Activated CD4-positive, alpha-beta memory T cell treated with anti-CD3 and anti-CD28 coated beads for 36 hours (primary cell): ENCODE measurements around the gene NOS2. TPM values are rescaled to one million over a fixed set of nuclear protein-coding genes. Genes with fewer than 3 reads are reported as not detected.

ENCODE experiments used
- CTCF ChIA-PET: fragments of 350-600 bp; sonication (Branson Sonifier 250); formaldehyde crosslinking; loops from one replicate; lab custom pipeline; 2021; ENCODE audit warnings: antibody characterized with exemption, inconsistent platforms; lab: Charles Lee
- POLR2A ChIA-PET: fragments of 350-600 bp; sonication (Branson Sonifier 250); formaldehyde crosslinking; loops from one replicate; lab custom pipeline; 2021; ENCODE audit warnings: antibody characterized with exemption; lab: Charles Lee
- DNase-seq: peaks from one replicate; pipeline ENCODE4 v3.0.0-alpha.2; 2020
- H3K27ac Mint-ChIP-seq: one replicate; pipeline ENCODE4 v1.8.0; 2021; ENCODE audit warnings: mixed read lengths
- H3K27me3 Mint-ChIP-seq: one replicate; pipeline ENCODE4 v1.8.0; 2021; ENCODE audit warnings: mixed read lengths
- H3K36me3 Mint-ChIP-seq: one replicate; pipeline ENCODE4 v1.8.0; 2021; ENCODE audit warnings: mixed read lengths
- H3K4me1 Mint-ChIP-seq: one replicate; pipeline ENCODE4 v1.8.0; 2021; ENCODE audit warnings: low read depth, mixed read lengths
- H3K4me3 Mint-ChIP-seq: one replicate; pipeline ENCODE4 v1.8.0; 2021; ENCODE audit warnings: mild to moderate bottlenecking, mixed read lengths
- H3K9me3 Mint-ChIP-seq: one replicate; pipeline ENCODE4 v1.8.0; 2021; ENCODE audit warnings: mixed read lengths
- intact Hi-C: fragments of 100-400 bp; cut with micrococcal nuclease; formaldehyde crosslinking; loops from one replicate; pipeline ENCODE4 v1.15.1; 2023
- total RNA-seq, 2 experiments: library from RNA; stranded (reverse); gene quantifications; one replicate each; pipeline ENCODE4 v1.2.3, GENCODE V29; 2021

Gene NOS2
- total RNA-seq, 2 experiments from 2014 or later, result 0.07 TPM; not detected in 1

- CTCF ChIA-PET, result interaction anchor here (1.1 to 3.2 kb wide), 3 partner anchors 24 to 112 kb away, joined by 3 to 10 read pairs (median 5); partner anchors contain the start of gene LYRM9
- no peaks in the 10 kb centered on the region for H3K9me3 Mint-ChIP-seq
- H3K4me3 Mint-ChIP-seq, result no peak overlapping the region
- H3K36me3 Mint-ChIP-seq, result no peaks in the 10 kb centered on the region
- no peak for DNase-seq
- intact Hi-C loops, result no loop called here
- H3K27ac Mint-ChIP-seq, result no peak overlapping the region
- no peaks in the 10 kb centered on the region for H3K4me1 Mint-ChIP-seq
- H3K27me3 Mint-ChIP-seq, result no peaks in the 10 kb centered on the region
- POLR2A ChIA-PET, result no interaction called here
Measured at GRCh38 chr17:27780828-27781404, 19.4 kb downstream of the NOS2 start.

GRCh38 chr17:27780092-27780827 lies 20.1 kb downstream of the NOS2 start:
- CTCF ChIA-PET, result interaction anchor here (1.1 to 3.2 kb wide), 3 partner anchors 24 to 113 kb away, joined by 3 to 10 read pairs (median 5); partner anchors contain the start of gene LYRM9
- intact Hi-C loops, result no loop called here
- Mint-ChIP-seq H3K36me3 (no peaks in the 10 kb centered on the region), H3K4me1 (no peaks in the 10 kb centered on the region), H3K9me3 (no peaks in the 10 kb centered on the region), H3K4me3 (no peak overlapping the region), H3K27ac (no peak overlapping the region), H3K27me3 (no peaks in the 10 kb centered on the region)
- POLR2A ChIA-PET, result no interaction called here
- DNase-seq, result no peak

- H3K27ac Mint-ChIP-seq, result no peak overlapping the region
- ChIA-PET POLR2A (no interaction called here), CTCF (interaction anchor here (0.8 to 3.2 kb wide), 3 partner anchors 22 to 124 kb away, joined by 3 to 10 read pairs (median 5); no protein-coding TSS in a partner anchor)
- no peaks in the 10 kb centered on the region for H3K9me3 Mint-ChIP-seq
- no peaks in the 10 kb centered on the region for H3K27me3 Mint-ChIP-seq
- DNase-seq, result no peak
- H3K4me1 Mint-ChIP-seq, result no peaks in the 10 kb centered on the region
- intact Hi-C loops, result no loop called here
- H3K36me3 Mint-ChIP-seq, result no peaks in the 10 kb centered on the region
- no peak overlapping the region for H3K4me3 Mint-ChIP-seq
Measured at GRCh38 chr17:27778183-27778582, 22.1 kb downstream of the NOS2 start.

GRCh38 chr17:27776882-27777624 lies 23.3 kb downstream of the NOS2 start:
- DNase-seq, result no peak
- Mint-ChIP-seq H3K27me3 (no peaks in the 10 kb centered on the region), H3K9me3 (no peaks in the 10 kb centered on the region), H3K4me1 (no peaks in the 10 kb centered on the region), H3K36me3 (no peaks in the 10 kb centered on the region), H3K4me3 (no peak overlapping the region), H3K27ac (no peak overlapping the region)
- POLR2A ChIA-PET, result no interaction called here
- intact Hi-C loops, result no loop called here
- CTCF ChIA-PET, result interaction anchor here (0.8 to 1.4 kb wide), 2 partner anchors 103 to 123 kb away, joined by 3 to 5 read pairs; no protein-coding TSS in a partner anchor

GRCh38 chr17:27771586-27771985 lies 28.7 kb downstream of the NOS2 start:
- no peaks in the 10 kb centered on the region for H3K27me3 Mint-ChIP-seq
- intact Hi-C loops, result no loop called here
- no peaks in the 10 kb centered on the region for H3K36me3 Mint-ChIP-seq
- H3K9me3 Mint-ChIP-seq, result no peaks in the 10 kb centered on the region
- H3K4me3 Mint-ChIP-seq, result no peak overlapping the region
- ChIA-PET POLR2A (no interaction called here), CTCF (interaction anchor here (0.8 kb wide), 1 partner anchor 13 kb away, joined by 3 read pairs; no protein-coding TSS in a partner anchor)
- H3K27ac Mint-ChIP-seq, result no peak overlapping the region
- H3K4me1 Mint-ChIP-seq, result no peaks in the 10 kb centered on the region
- no peak for DNase-seq

DNA sequence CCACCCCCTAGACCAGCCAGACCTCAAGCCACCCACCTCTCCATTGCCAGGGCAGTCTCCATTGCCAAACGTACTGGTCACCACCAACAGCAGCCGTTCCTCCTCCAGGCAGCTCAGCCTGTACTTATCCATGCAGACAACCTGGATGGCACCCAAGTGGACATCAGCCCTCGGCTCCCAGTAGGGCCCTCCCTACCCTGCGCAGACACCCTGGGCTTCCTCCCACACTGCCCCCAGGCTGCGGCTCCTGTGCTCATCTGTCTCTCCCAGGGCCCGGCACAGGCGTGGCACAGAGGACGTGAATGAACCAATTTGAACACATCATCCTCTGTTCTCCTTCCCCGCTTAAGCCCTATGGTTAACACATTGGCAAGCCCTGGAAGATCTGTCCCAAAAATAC lies 29.5 kb downstream of the NOS2 start:
- POLR2A ChIA-PET, result no interaction called here
- CTCF ChIA-PET, result interaction anchor here (0.9 kb wide), 1 partner anchor 109 kb away, joined by 4 read pairs; no protein-coding TSS in a partner anchor
- intact Hi-C loops, result no loop called here
- Mint-ChIP-seq H3K4me3 (no peak overlapping the region), H3K36me3 (no peaks in the 10 kb centered on the region), H3K27ac (no peak overlapping the region), H3K4me1 (no peaks in the 10 kb centered on the region), H3K27me3 (no peaks in the 10 kb centered on the region), H3K9me3 (no peaks in the 10 kb centered on the region)
- no peak for DNase-seq

DNA sequence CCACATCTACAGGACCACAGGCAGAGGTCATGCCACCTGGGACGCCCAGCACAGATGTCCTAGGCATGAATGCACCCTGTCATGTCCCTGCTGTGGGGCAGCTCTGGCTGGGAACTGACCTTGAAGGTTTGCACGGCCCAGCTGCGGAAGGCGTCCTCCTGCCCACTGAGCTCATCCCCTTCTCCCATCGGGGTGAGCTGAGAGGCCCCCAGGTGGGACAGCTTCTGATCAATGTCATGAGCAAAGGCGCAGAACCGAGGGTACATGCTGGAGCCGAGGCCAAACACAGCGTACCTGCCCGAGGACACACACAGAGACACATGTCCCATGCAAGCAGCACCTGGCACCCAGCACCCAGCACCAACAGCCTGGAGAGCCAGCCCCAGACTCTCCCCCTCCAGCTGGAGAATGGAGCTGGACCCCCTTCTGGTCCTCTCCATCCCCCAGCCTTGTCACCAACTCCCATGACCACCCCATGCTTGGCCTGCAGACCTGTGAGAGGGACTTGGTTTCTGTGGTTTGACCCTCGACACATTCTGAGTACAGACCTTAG lies 31.4 kb downstream of the NOS2 start:
- Mint-ChIP-seq H3K27ac (no peak overlapping the region), H3K9me3 (no peaks in the 10 kb centered on the region), H3K27me3 (no peaks in the 10 kb centered on the region), H3K4me3 (no peak overlapping the region), H3K4me1 (no peaks in the 10 kb centered on the region), H3K36me3 (no peaks in the 10 kb centered on the region)
- POLR2A ChIA-PET, result no interaction called here
- DNase-seq, result no peak
- intact Hi-C loops, result no loop called here
- CTCF ChIA-PET, result interaction anchor here (1.1 kb wide), 1 partner anchor 13 kb away, joined by 5 read pairs; no protein-coding TSS in a partner anchor

DNA sequence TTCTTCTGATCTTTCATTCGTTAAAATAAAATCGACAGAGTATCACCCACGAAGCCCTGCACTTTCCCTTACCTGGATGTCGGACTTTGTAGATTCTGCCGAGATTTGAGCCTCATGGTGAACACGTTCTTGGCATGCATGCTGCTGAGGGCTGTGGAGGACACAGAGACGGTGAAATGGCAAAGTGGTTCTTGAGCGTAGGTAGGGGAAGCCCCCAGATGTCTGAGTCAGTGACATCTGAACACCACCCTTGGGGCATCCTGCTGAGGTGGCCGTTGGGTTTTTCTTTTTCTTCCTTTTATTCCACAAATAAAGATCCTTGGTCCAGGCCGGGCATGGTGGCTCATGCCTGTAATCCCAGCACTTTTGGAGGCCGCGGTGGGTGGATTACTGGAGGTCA lies 33.9 kb downstream of the NOS2 start:
- no peaks in the 10 kb centered on the region for H3K27me3 Mint-ChIP-seq
- intact Hi-C loops, result no loop called here
- H3K27ac Mint-ChIP-seq, result no peak overlapping the region
- no peaks in the 10 kb centered on the region for H3K4me1 Mint-ChIP-seq
- CTCF ChIA-PET, result no interaction called here
- H3K36me3 Mint-ChIP-seq, result no peaks in the 10 kb centered on the region
- no peak overlapping the region for H3K4me3 Mint-ChIP-seq
- no peak for DNase-seq
- no peaks in the 10 kb centered on the region for H3K9me3 Mint-ChIP-seq
- POLR2A ChIA-PET, result no interaction called here

- H3K27ac Mint-ChIP-seq, result no peak overlapping the region
- H3K4me3 Mint-ChIP-seq, result no peak overlapping the region
- H3K9me3 Mint-ChIP-seq, result no peaks in the 10 kb centered on the region
- no peaks in the 10 kb centered on the region for H3K4me1 Mint-ChIP-seq
- H3K36me3 Mint-ChIP-seq, result no peaks in the 10 kb centered on the region
- no peaks in the 10 kb centered on the region for H3K27me3 Mint-ChIP-seq
- no peak for DNase-seq
- ChIA-PET POLR2A (no interaction called here), CTCF (no interaction called here)
- intact Hi-C loops, result no loop called here
Measured at GRCh38 chr17:27765353-27765752, 35.0 kb downstream of the NOS2 start.

GRCh38 chr17:27764589-27764988 lies 35.7 kb downstream of the NOS2 start:
- POLR2A ChIA-PET, result no interaction called here
- Mint-ChIP-seq H3K4me1 (no peaks in the 10 kb centered on the region), H3K27ac (no peak overlapping the region), H3K9me3 (no peaks in the 10 kb centered on the region), H3K36me3 (no peaks in the 10 kb centered on the region), H3K27me3 (no peaks in the 10 kb centered on the region), H3K4me3 (no peak overlapping the region)
- CTCF ChIA-PET, result interaction anchor here (6.4 kb wide), 1 partner anchor 117 kb away, joined by 156 read pairs; no protein-coding TSS in a partner anchor
- DNase-seq, result no peak
- intact Hi-C loops, result no loop called here

GRCh38 chr17:27762527-27763305 lies 37.6 kb downstream of the NOS2 start:
- no peak overlapping the region for H3K27ac Mint-ChIP-seq
- peak; percentile 37 for DNase-seq

More at GRCh38 chr17:27762527-27763305, 37.6 kb downstream of the NOS2 start:
- Mint-ChIP-seq H3K27me3 (no peaks in the 10 kb centered on the region), H3K4me1 (no peaks in the 10 kb centered on the region), H3K9me3 (no peaks in the 10 kb centered on the region), H3K36me3 (no peaks in the 10 kb centered on the region), H3K4me3 (no peak overlapping the region)
- ChIA-PET CTCF (interaction anchor here (0.9 to 6.4 kb wide), 3 partner anchors 42 to 118 kb away, joined by 4 to 156 read pairs (median 7); no protein-coding TSS in a partner anchor), POLR2A (no interaction called here)
- intact Hi-C loops, result no loop called here
